Stimulated activated CD4-positive, alpha-beta T cell treated with anti-CD3 and anti-CD28 coated beads, TNF-alpha, amount 100 ng/mL, for 24 hours (primary cell): Measurements from ENCODE around the gene TSPYL4.
"Not testable (repeated sequence)": the region's sequence is repeated elsewhere in the genome, so short reads cannot be mapped to it uniquely, and the experiment has no call there.

ENCODE experiments used
- DNase-seq, 3 experiments: peaks; one replicate each; pipeline ENCODE4 v3.0.0-alpha.2; 2020; ENCODE audit warnings: low read depth in 3 of 3

TSPYL4 gene

GRCh38 chr6:116253505-116254296 lies at the start of gene TSPYL4:
TSS of gene TSPYL4 (minus strand) at chr6:116254075. CDS start at chr6:116254008, 67 bp downstream.
- DNase-seq, result peak; percentile 77 to 87 (median 84)

DNA sequence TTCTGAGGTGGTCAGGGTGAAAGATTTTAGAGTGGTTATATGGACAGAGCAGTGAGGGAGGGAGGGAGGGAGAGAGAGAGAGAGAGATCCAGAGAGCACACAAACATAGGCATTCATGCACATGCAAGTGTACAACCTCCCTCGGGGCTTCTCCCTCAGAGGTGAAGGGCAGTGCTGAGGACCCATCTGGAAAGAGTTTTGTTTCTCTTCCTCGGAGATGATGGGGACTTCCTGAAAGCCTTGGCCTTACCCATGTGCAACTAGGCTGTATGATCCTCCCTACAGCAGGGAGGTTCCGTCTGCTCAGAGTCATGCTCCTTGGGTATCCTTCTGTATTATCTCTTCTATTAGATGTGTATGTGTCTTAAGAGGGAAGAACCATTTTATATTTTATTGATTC lies 47.2 kb upstream of the TSPYL4 start:
- no peak for DNase-seq

DNA sequence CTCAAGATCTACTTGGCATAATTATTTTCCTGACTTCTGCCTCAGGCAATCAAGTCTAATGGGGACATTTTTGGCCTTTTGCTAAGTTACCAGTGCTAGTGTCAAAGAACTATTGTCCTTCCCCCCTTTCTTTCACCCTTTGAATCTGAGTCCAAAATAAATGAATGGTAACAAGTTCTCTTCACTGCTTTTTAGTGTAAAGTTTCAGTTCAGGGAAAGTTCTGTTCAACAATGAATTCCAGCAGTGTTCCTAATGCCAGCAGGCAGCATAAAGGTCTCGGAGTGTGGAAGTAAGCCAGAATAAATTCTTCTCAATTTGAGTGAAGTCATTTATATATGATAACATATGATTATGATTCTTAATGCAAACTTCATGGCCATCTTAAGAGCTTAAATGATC lies 46.7 kb upstream of the TSPYL4 start:
- no peak for DNase-seq

- no peak for DNase-seq
These were observed 45.1 kb upstream of the TSPYL4 start for GRCh38 chr6:116298973-116299372.

DNA sequence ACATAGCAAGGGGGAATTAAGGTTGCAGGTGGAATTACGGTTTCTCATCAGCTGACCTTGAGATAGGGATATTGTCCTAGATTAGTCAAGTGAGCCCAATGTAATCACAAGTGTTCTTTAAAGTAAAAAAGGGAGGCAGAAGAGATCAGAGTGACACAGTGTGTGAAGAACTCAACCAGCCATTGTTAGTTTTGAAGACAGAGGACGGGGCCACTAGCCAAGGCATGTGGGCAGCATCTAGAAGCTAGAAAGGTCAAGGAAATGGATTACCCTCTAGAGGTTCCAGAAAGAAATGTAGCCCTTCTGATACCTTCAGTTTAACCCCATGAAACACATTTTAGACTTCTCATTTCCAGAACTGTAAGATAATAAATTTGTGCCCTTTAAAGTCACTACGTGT lies 44.4 kb upstream of the TSPYL4 start:
- no peak for DNase-seq

DNA sequence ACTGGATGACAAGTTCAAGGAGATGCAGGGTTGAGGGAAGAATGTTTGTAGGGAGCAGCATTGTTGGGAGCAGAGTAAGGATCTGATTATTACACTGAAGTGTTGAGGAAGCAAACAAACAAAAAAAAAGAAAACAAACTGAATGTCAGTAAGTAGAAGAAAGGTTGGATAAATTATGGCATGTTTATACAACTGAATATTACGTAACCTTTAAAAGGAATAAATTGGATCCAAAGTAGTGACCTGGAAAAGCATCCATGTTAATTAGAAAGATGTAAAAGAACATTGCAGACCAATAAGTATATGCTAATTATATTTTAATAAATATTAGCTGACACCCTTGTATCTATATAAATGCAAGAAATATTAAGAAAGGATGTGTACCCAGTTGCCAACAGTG lies 38.7 kb upstream of the TSPYL4 start:
- no peak for DNase-seq

DNA sequence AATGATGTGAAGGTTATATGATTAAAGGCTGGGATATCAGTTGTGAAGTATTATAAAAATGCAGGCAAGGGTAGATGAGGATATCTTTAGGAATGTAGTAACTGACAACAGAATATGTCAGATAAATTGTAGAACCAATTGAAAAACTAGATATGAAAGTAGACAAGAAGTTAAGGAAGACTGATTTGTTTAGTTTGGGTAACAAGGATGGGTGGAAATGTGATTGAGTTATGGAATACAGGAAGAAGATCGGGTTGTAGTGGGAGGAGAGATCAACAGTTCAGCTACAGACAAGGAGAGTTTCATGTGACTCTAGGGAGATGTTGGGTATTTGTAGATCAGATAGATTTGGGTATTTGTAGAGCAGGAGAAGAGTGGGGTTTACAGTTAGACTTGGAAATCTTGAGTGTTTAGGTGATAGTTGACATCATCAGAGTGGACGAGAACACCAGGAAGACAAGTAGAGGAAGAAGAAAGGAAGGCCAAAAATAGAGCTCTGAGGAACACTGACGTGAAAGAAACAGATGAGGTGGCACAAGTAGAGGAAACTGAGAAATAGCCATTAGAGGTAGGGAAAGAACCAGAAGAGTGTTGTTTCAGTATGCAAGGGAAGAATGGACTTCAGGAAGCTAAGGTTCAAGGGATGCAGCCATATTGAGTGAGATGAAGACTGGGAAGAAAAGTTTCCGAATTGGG lies 38.0 kb upstream of the TSPYL4 start:
- DNase-seq, result no peak

DNA sequence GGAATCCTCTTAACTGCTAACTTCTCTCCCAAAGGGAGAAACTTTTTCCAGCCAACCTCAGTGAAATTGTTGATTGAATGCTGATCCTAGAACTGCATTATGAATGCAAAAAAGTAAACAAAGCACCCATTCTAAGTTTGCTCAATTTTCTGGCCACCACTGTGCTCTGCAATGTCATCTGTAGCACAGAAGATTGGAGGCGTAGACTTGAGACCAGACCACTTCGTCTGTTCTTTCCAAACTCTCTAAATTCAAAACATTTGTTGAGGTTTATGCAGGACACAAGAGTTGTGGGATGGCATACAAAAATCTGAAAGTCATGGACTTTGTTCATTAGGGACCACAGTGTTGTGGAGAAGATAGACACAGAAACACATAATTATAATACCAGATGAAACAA lies 36.9 kb upstream of the TSPYL4 start:
- no peak for DNase-seq

DNA sequence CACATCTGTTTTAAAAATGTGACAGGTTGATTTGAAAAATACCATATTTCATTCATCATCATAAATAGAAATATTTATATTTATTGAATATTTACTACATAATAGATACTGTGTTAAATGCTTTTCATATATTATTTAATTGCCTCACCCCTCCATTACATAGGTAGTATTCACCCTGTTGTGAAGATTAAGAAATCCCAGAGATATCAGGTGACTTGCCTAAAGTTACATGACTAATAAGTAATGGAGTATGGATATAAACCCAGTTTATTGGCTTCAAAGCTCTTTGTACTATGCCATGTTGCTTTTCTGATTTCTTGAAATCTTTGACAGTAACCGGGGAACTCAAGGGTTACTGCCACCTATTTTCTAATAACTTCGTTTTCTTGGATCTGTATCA lies 36.0 kb upstream of the TSPYL4 start:
- no peak for DNase-seq

GRCh38 chr6:116287689-116288282 lies 33.9 kb upstream of the TSPYL4 start:
- no peak for DNase-seq

DNA sequence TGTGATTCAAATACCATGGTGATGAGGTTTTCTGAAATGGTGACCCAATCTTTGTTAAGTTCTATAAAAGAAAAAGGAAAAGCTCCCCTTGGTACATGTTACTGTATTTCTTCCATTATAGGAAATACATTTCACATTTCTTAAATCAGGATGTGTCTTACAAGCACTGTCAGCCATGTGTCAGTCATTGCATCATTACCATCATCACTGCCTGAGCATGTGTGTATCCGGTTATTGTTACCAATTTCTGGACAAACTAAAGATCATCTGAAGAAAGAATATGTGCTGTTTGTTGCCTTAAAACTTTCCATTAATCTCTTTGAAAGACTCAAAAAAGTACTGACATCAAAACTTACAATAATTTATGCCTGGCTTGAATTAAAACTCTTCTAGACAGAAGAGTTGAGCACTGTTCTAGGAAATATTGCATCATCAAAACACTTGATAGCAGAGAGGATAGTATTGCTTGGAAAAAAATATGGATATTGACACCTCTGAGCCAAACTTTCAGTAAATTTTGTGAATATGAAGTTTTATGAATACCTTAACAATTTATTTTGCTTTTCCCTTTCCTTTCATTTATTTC lies 33.0 kb upstream of the TSPYL4 start:
- no peak for DNase-seq

GRCh38 chr6:116284984-116285383 lies 31.1 kb upstream of the TSPYL4 start:
- not testable (repeated sequence) for DNase-seq

DNA sequence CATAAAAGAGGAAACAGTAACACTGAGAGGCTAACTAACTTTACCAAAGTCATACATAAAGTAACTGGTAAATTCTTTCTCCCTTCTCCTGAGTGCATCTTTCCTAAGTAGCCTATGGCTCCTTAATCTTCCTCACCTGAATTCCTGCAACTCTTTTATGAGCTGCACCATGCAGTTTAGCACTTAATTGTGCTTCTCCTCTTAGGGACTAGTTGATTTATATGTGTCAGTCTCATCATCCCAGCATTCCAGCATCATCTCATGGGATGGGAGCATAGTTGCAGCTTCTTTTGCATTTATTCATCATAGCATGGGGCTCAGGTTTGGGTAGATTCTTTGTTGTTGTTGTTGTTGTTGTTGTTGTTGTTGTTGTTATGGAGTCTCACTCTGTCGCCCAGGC lies 29.3 kb upstream of the TSPYL4 start:
- no peak for DNase-seq

DNA sequence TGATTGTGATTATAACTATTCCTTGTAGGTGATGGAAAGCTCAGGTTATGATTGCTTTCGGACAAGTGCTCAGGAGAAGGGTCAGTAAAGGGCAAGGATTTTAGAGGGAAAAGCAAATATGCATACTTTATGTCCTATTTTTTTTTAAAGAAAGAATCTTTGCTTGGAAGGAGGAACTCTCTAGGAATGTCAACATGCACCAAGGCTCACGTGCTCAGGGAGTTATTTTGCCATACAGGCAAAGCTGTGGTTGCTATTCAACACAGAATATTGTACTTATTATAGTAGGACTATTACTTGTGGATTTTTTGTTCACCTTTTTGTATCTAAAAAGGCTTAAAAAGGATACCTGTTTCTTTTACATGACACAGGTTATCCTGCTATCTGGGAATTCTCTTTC lies 28.8 kb upstream of the TSPYL4 start:
- no peak for DNase-seq

DNA sequence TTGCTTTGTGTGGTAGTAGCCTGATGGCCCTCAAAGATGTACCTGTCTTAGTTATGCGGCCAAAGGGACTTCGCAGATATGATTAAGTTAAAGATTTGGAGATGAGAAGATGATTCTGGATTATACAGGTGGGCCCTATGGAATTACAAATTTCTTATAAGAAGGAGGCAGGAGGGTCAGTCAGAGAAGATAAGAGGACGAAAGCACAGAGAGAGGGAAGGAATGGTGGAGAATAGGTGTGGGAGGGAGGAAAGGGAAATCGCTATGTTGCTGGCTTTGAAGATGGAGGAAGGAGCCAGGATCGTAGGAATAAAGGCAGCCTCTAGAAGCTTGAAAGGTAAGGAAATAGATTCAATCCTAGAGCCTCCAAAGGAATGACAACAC lies 27.1 kb upstream of the TSPYL4 start:
- no peak for DNase-seq

- no peak for DNase-seq
These were observed 26.5 kb upstream of the TSPYL4 start for GRCh38 chr6:116280161-116280932.

GRCh38 chr6:116279232-116280160 lies 25.6 kb upstream of the TSPYL4 start, which contains the start of gene TSPYL1:
TSS of gene TSPYL1 (minus strand) at chr6:116279930. CDS start at chr6:116279830, 100 bp downstream.
- DNase-seq, result peak; percentile 87 to 95 (median 91)

- peak in 1 of 3 experiments; percentile 13 for DNase-seq
These were observed 25.0 kb upstream of the TSPYL4 start for GRCh38 chr6:116278854-116279231.

GRCh38 chr6:116278481-116278829 lies 24.6 kb upstream of the TSPYL4 start:
- DNase-seq, result no peak

DNA sequence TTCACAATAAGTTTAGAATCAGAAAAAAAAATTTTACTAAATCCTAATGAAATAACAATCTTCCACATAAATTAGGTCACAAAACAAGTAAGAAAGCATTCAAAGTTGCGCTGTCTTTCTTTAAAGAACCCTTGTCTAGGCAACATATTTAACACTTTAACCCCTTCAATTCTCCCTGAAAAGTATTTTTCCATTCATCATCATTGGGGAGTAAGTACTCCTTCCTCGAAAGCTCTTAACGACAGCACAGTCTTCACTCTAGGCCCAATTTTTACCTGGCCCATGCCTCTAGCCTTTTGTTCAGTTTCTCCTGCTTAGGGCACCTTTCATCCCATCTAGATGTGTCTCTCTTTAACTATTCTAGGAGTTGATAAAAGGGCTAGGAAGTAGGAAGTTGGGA lies 23.2 kb upstream of the TSPYL4 start:
- no peak for DNase-seq
